K562 (cell line): ENCODE measurements around the gene ZNF17. TPM values are rescaled to one million over a fixed set of nuclear protein-coding genes. Genes with fewer than 3 reads are reported as not detected.
A peak's percentile ranks its signal among the peaks of the same experiment; 100 is the strongest.

Experiments
- ATAC-seq: fragments of 200-7000 bp; cut with Tn5 transposase; 3 replicates; pipeline ENCODE4 v1.9.1; 2020; ENCODE audit warnings: moderate library complexity
- BruUV-seq: library from RNA; stranded (reverse); fragments of 400-500 nt; replicated peaks from 2 replicates; lab custom pipeline; 2021; lab: Mats Ljungman, UMichigan
- CTCF ChIA-PET: fragments of 300-600 bp; formaldehyde crosslinking; extraction: SDS; loops from one replicate; lab custom pipeline; 2021; ENCODE audit warnings: low intra/inter-chr PET ratio; lab: Yijun Ruan, JAX
- POLR2A ChIA-PET: fragments of 300-600, 350-650 bp; sonication (Branson Sonifier 250); formaldehyde crosslinking; extraction: SDS; loops from one replicate; lab custom pipeline; 2021; ENCODE audit warnings: antibody characterized with exemption, inconsistent platforms; lab: Yijun Ruan, JAX
- DNase-seq, 4 experiments: peaks; one replicate each; pipeline versions ENCODE4 v3.0.0 to v3.0.0-alpha.2; 2011 to 2018; ENCODE audit warnings: low spot score in 3 of 4, mixed read lengths in 3 of 4; ENCODE audit errors: extremely low read depth in 1 of 4
- FAIRE-seq: peaks from 2 replicates; lab custom pipeline; 2011; peaks lifted over from hg19 to GRCh38; lab: Jason Lieb, UNC
- H2AFZ ChIP-seq: 2 replicates; pipeline ENCODE4 v1.6.0; 2011; ENCODE audit warnings: low read depth, low read length, control low read depth, inconsistent platforms
- H3K27ac ChIP-seq: fragments of 200-600 bp; 3 replicates; pipeline ENCODE4 v1.8.0; 2011; ENCODE audit warnings: low read depth, mild to moderate bottlenecking, control low read depth, inconsistent platforms, low read length, moderate library complexity, mixed read lengths; ENCODE audit errors: extremely low read depth
- H3K27me3 ChIP-seq, 2 experiments: fragments of 300-600 bp in 1 of 2; 2 replicates in 1 of 2; 3 replicates in 1 of 2; pipeline versions ENCODE4 v1.6.0 to v1.8.0; 2011; ENCODE audit warnings: inconsistent platforms in 2 of 2, low read length in 2 of 2, mild to moderate bottlenecking in 1 of 2, mixed read lengths in 1 of 2, moderate library complexity in 1 of 2; ENCODE audit not compliant: control insufficient read depth in 2 of 2, insufficient read depth in 2 of 2
- H3K36me3 ChIP-seq: fragments of 300-600 bp; 3 replicates; pipeline ENCODE4 v1.8.0; 2011; ENCODE audit warnings: mild to moderate bottlenecking, low read length, inconsistent platforms; ENCODE audit not compliant: control insufficient read depth, insufficient read depth
- H3K4me1 ChIP-seq, 2 experiments: fragments of 200-600 bp in 1 of 2; replicated peaks in 1 of 2; 2 replicates in 1 of 2; 3 replicates in 1 of 2; pipeline versions ENCODE4 v1.5.1 to v1.8.0; 2011; ENCODE audit warnings: inconsistent platforms in 2 of 2, low read length in 2 of 2, mild to moderate bottlenecking in 1 of 2, mixed read lengths in 1 of 2, moderate library complexity in 1 of 2; ENCODE audit not compliant: control insufficient read depth in 2 of 2, insufficient read depth in 2 of 2
- H3K4me2 ChIP-seq: 2 replicates; pipeline ENCODE4 v1.6.1; 2011; ENCODE audit warnings: low read length, control low read depth, inconsistent platforms, mixed read lengths; ENCODE audit not compliant: insufficient read depth
- H3K4me3 ChIP-seq: fragments of 200-600 bp; sonication (generic), shearing (Covaris generic); 2 replicates; pipeline ENCODE4 v1.5.1; 2016; ENCODE audit warnings: control low read depth, inconsistent platforms
- H3K79me2 ChIP-seq: fragments of 200-600 bp; 3 replicates; pipeline ENCODE4 v1.8.0; 2011; ENCODE audit warnings: low read length, inconsistent platforms; ENCODE audit not compliant: control insufficient read depth, insufficient read depth
- H3K9ac ChIP-seq, 2 experiments: 2 replicates each; pipeline versions ENCODE4 v1.6.0 to v1.6.1; 2011; ENCODE audit warnings: low read depth in 2 of 2, low read length in 2 of 2, control low read depth in 1 of 2, inconsistent platforms in 1 of 2, mild to moderate bottlenecking in 1 of 2, mixed read lengths in 1 of 2; ENCODE audit not compliant: insufficient read depth in 1 of 2
- H3K9me1 ChIP-seq: one replicate; pipeline ENCODE4 v1.6.0; 2011; ENCODE audit warnings: inconsistent platforms, mild to moderate bottlenecking, low read length, moderate library complexity; ENCODE audit not compliant: control insufficient read depth, insufficient read depth
- H3K9me3 ChIP-seq: replicated peaks from 2 replicates; pipeline ENCODE4 v1.5.1; 2011; ENCODE audit warnings: low read depth, low read length, inconsistent platforms; ENCODE audit not compliant: control insufficient read depth, insufficient read depth
- H4K20me1 ChIP-seq: replicated peaks from 2 replicates; pipeline ENCODE4 v1.6.1; 2011; ENCODE audit warnings: low read length, inconsistent platforms, mixed read lengths; ENCODE audit not compliant: control insufficient read depth, insufficient read depth
- EP400 ChIP-seq: fragments of 450-650 bp; IDR thresholded peaks from 2 replicates; pipeline ENCODE4 v1.6.1; 2017; ENCODE audit warnings: antibody characterized with exemption, mild to moderate bottlenecking, moderate library complexity
- ESRRB ChIP-seq: fragments of 250-450 bp; sonication (Bioruptor Pico); IDR thresholded peaks from 2 replicates; pipeline ENCODE4 v1.5.0; 2020; ENCODE audit warnings: mild to moderate bottlenecking, moderate library complexity, borderline replicate concordance
- EWSR1 ChIP-seq: fragments of 450-650 bp; IDR thresholded peaks from 2 replicates; pipeline ENCODE4 v1.6.1; 2018; ENCODE audit warnings: borderline replicate concordance, mild to moderate bottlenecking, low read depth, moderate library complexity; ENCODE audit not compliant: partially characterized antibody
- MBD2 ChIP-seq: sonication (generic); IDR thresholded peaks from 2 replicates; pipeline ENCODE4 v1.6.1; 2016; ENCODE audit warnings: low read depth, borderline replicate concordance
- POLR2B ChIP-seq: fragments of 450-650 bp; IDR thresholded peaks from 2 replicates; pipeline ENCODE4 v1.6.1; 2018; ENCODE audit warnings: low read depth; ENCODE audit not compliant: partially characterized antibody
- TAF1 ChIP-seq: IDR thresholded peaks from 2 replicates; pipeline ENCODE4 v1.6.1; 2011; ENCODE audit warnings: mild to moderate bottlenecking, low read length, moderate library complexity; ENCODE audit not compliant: insufficient read depth, control insufficient read depth, severe bottlenecking; ENCODE audit errors: extremely low read depth
- ZNF436 ChIP-seq: fragments of 250-450, 450-650 bp; sonication (Bioruptor Pico); formaldehyde crosslinking; IDR thresholded peaks from 2 replicates; pipeline ENCODE4 v1.7.0; 2020; ENCODE audit warnings: mild to moderate bottlenecking
- WGBS: fragments of 100-300 bp; shearing (Covaris generic); methylation state at CpG from one replicate; pipeline ENCODE4 v1.1.6; 2016; ENCODE audit warnings: low coverage, mixed read lengths; ENCODE audit not compliant: insufficient coverage; ENCODE audit errors: missing lambda C conversion rate; 5-methylcytosine and 5-hydroxymethylcytosine counted together
- in situ Hi-C: fragments of 300-500 bp; cut with MboI; formaldehyde crosslinking; loops from 4 replicates; pipeline ENCODE4 v1.15.0; 2018; ENCODE audit warnings: inconsistent platforms, mixed read lengths
- intact Hi-C: fragments of 100-400 bp; cut with micrococcal nuclease; formaldehyde crosslinking; loops from 2 replicates; pipeline ENCODE4 v1.14.2; 2022
- polyA plus RNA-seq, 8 experiments: library from polyadenylated mRNA; depleted of rRNA in 4 of 8; stranded (reverse) in 5 of 8; unstranded in 3 of 8; fragments of >200 nt; fragmentation: Nextera tagmentation in 2 of 8; fragmentation: Illumina TruSeq in 1 of 8; extraction: Ambion mirVana in 2 of 8; extraction: Trizol in 1 of 8; gene quantifications; 2 replicates each; pipeline versions ENCODE4 v1.2.1 to v1.2.3, GENCODE V29; 2011 to 2014; ENCODE audit warnings: inconsistent platforms in 1 of 8, missing spikeins in 1 of 8
- total RNA-seq, 7 experiments: library from RNA; depleted of rRNA in 6 of 7; stranded (reverse); fragments of >200 nt in 6 of 7; fragmentation: Illumina TruSeq in 2 of 7; extraction: Trizol in 2 of 7; gene quantifications; 2 replicates each; pipeline versions ENCODE4 v1.2.1 to v1.2.3, GENCODE V29; 2011 to 2021; ENCODE audit warnings: low replicate concordance in 1 of 7
- TF ChIP-seq, protein P1 (sequence below): fragments of 200-800 bp; sonication (Bioruptor generic); IDR thresholded peaks from 2 replicates; pipeline ENCODE4 v1.6.1; 2017; ENCODE audit warnings: missing genetic modification characterization, missing compliant biosample characterization
- TF ChIP-seq, protein P2 (sequence below): sonication (generic); formaldehyde crosslinking; IDR thresholded peaks from 2 replicates; pipeline ENCODE4 v1.8.1; 2022; ENCODE audit warnings: missing genetic modification reagents
- TF ChIP-seq, protein P3 (sequence below): fragments of 150-350 bp; conservative IDR thresholded peaks from 2 replicates; pipeline ENCODE4 v1.6.1; 2014; ENCODE audit warnings: low read length

ZNF17 gene
- total and polyA plus RNA-seq, 9 of the 15 experiments (the other 6 are each of a cell fraction or from before 2014, with no cell fraction given), result 5.3 to 8.6 (median 6.5) TPM

DNA sequence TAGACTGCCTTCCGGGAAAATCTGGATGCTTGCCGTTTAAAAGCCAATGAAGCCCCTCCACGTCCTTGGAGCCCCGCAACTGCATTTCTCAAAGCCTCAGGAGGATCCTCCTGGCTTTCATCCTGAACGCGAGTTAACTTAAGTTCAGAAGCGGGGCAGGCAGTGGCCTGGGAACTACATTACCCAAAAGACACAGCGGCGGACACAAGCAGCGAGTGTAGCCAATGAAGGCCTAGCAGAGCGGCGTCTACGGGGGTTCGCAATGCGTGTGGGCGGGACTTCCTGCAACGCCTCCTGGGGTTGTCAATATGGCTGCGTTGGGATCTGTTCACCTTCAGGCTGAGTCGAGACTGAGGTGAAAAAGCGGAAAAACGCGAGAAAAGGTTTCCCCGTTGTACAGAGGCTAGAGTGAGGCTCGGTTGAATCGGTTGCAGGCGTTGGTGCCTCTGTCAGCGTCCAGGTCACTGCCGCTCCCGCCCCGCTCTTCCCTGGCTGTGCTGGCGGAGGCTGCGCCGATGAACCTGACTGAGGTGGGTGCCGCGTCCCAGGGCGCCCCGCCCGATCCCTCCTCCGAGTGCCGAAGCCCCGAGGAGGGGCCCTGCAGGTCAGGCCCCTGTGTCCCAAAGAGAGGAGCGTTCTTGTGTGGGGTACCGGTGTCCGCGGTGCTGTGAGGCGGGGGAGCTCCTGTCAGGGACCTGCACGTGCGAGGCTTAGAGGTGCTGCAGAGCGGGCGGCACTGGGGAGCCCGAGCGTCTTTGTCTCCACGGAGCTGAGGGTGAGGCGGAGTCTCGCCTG lies at the start of gene ZNF17 (continued):
- TF ChIP-seq ZNF436 (CRISPR knock-in tag) (no peak), TAF1 (peak; percentile 47), ESRRB (no peak)
- TF ChIP-seq, protein P1, sequence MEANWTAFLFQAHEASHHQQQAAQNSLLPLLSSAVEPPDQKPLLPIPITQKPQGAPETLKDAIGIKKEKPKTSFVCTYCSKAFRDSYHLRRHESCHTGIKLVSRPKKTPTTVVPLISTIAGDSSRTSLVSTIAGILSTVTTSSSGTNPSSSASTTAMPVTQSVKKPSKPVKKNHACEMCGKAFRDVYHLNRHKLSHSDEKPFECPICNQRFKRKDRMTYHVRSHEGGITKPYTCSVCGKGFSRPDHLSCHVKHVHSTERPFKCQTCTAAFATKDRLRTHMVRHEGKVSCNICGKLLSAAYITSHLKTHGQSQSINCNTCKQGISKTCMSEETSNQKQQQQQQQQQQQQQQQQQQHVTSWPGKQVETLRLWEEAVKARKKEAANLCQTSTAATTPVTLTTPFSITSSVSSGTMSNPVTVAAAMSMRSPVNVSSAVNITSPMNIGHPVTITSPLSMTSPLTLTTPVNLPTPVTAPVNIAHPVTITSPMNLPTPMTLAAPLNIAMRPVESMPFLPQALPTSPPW (CRISPR knock-in tag), result peak; percentile 49
- TF ChIP-seq, protein P2, sequence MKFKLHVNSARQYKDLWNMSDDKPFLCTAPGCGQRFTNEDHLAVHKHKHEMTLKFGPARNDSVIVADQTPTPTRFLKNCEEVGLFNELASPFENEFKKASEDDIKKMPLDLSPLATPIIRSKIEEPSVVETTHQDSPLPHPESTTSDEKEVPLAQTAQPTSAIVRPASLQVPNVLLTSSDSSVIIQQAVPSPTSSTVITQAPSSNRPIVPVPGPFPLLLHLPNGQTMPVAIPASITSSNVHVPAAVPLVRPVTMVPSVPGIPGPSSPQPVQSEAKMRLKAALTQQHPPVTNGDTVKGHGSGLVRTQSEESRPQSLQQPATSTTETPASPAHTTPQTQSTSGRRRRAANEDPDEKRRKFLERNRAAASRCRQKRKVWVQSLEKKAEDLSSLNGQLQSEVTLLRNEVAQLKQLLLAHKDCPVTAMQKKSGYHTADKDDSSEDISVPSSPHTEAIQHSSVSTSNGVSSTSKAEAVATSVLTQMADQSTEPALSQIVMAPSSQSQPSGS (CRISPR knock-in tag), result no peak

DNA sequence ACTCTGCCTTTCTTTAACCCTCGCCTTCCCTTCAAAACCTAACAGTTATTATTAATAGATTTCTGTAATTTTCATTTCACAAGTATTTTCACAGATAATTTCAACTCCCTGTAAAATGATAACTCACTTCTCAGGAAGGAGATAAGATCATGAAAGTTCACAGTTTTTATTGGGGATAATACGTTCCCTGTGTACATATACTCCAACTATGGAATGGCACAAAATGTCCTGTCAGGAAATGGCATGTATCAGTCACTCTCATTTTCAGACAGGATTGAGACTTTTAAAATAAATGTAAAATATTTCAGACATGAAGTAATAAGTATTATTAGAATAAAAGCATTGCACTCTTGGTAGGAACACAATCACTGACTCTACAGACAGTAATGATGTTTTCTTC lies 48.5 kb upstream of the ZNF17 start:
- Histone ChIP-seq H3K9me1 (no peaks in the 10 kb centered on the region), H3K27me3 (no peaks in the 10 kb centered on the region), H3K4me2 (peak overlapping the region; percentile 83), H3K9me3 (peaks cover 4% of the 10 kb centered on the region; the same call in 1 of the 2 replicates), H3K4me1 (peaks cover 0 to 5% of the 10 kb centered on the region in 2 experiments; a peak in 1 of 5 replicates), H2AFZ (peak overlapping the region; percentile 77), H3K4me3 (peak overlapping the region; percentile 50), H3K79me2 (no peaks in the 10 kb centered on the region), H3K27ac (peak overlapping the region; percentile 78; the same call in 2 of the 3 replicates), H3K9ac (peak overlapping the region in 1 of 2 experiments; percentile 56; a peak in 1 of 4 replicates), H4K20me1 (no peaks in the 10 kb centered on the region), H3K36me3 (peaks cover 4% of the 10 kb centered on the region; the same call in 2 of the 3 replicates)
- no peak for FAIRE-seq
- in situ Hi-C loops, result no loop called here
- POLR2A ChIA-PET, result no interaction called here
- no TSS peak for BruUV-seq
- intact Hi-C loops, result no loop called here
- no peak for ATAC-seq
- WGBS, result 31% methylated on average over 2 of the region's 2 CpGs
- no peak for DNase-seq
- CTCF ChIA-PET, result no interaction called here
- TF ChIP-seq, protein P2 (CRISPR knock-in tag), result no peak
- TF ChIP-seq MBD2 (no peak), EWSR1 (no peak), EP400 (no peak), POLR2B (no peak), ZNF436 (CRISPR knock-in tag) (no peak)
- TF ChIP-seq, protein P3, sequence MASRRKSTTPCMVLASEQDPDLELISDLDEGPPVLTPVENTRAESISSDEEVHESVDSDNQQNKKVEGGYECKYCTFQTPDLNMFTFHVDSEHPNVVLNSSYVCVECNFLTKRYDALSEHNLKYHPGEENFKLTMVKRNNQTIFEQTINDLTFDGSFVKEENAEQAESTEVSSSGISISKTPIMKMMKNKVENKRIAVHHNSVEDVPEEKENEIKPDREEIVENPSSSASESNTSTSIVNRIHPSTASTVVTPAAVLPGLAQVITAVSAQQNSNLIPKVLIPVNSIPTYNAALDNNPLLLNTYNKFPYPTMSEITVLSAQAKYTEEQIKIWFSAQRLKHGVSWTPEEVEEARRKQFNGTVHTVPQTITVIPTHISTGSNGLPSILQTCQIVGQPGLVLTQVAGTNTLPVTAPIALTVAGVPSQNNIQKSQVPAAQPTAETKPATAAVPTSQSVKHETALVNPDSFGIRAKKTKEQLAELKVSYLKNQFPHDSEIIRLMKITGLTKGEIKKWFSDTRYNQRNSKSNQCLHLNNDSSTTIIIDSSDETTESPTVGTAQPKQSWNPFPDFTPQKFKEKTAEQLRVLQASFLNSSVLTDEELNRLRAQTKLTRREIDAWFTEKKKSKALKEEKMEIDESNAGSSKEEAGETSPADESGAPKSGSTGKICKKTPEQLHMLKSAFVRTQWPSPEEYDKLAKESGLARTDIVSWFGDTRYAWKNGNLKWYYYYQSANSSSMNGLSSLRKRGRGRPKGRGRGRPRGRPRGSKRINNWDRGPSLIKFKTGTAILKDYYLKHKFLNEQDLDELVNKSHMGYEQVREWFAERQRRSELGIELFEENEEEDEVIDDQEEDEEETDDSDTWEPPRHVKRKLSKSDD, result no peak
